ENCODE results near the gene TNK1.

DNA sequence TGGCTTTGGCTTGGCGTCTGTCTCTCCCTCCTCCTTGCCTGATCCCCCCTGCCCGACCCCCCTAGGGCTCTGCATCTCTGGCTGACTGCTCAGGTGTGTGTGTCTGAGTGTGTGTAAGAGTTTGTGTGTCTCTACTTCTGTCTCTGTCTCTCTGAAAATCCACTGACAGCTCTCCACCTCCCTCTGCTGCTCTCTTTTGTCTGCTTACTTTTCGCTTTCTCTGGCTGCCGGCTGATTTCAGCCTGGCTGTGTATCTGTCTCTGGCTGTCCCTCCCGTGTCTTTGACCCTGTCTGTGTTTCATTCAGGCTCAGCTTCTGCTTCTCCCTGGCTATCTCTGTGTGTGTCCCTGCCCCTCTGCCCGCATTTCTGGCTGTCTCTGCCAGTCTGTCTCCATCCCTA is 35.4 kb downstream of the TNK1 start:
- TF ChIP-seq, protein P1, sequence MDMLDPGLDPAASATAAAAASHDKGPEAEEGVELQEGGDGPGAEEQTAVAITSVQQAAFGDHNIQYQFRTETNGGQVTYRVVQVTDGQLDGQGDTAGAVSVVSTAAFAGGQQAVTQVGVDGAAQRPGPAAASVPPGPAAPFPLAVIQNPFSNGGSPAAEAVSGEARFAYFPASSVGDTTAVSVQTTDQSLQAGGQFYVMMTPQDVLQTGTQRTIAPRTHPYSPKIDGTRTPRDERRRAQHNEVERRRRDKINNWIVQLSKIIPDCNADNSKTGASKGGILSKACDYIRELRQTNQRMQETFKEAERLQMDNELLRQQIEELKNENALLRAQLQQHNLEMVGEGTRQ (IDR thresholded peaks at IDR 0.05; ENCODE audit: low read length): no peak
- TF ChIP-seq POLR2AphosphoS5 (IDR thresholded peaks at IDR 0.05; ENCODE audit: low read depth, low read length) (no peak), CEBPB (IDR thresholded peaks at IDR 0.05; ENCODE audit: low read depth, low read length) (no peak), TAF1 (IDR thresholded peaks at IDR 0.05; ENCODE audit: low read depth, low read length) (no peak), POLR2A (IDR thresholded peaks at IDR 0.05; ENCODE audit: control extremely low read depth in 1 of 2, low read depth in 2 of 2, low read length in 2 of 2) (no peak), NRF1 (IDR thresholded peaks at IDR 0.05; ENCODE audit: low read depth, low read length) (no peak), GTF2F1 (IDR thresholded peaks at IDR 0.05; ENCODE audit: borderline replicate concordance, low read depth, low read length) (no peak), GABPA (IDR thresholded peaks at IDR 0.05; ENCODE audit: borderline replicate concordance, insufficient read depth, low read length) (no peak), RFX5 (IDR thresholded peaks at IDR 0.05; ENCODE audit: borderline replicate concordance, low read depth, low read length) (no peak), SIX5 (IDR thresholded peaks at IDR 0.05; ENCODE audit: low read depth, low read length) (no peak), EZH2 (IDR thresholded peaks at IDR 0.05; ENCODE audit: low read depth, low read length, severe bottlenecking) (no peak), CHD1 (IDR thresholded peaks at IDR 0.05; ENCODE audit: low read depth, low read length) (no peak)
- TF ChIP-seq, protein P2, sequence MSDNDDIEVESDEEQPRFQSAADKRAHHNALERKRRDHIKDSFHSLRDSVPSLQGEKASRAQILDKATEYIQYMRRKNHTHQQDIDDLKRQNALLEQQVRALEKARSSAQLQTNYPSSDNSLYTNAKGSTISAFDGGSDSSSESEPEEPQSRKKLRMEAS (IDR thresholded peaks at IDR 0.05): no peak
- TF ChIP-seq, protein P3, sequence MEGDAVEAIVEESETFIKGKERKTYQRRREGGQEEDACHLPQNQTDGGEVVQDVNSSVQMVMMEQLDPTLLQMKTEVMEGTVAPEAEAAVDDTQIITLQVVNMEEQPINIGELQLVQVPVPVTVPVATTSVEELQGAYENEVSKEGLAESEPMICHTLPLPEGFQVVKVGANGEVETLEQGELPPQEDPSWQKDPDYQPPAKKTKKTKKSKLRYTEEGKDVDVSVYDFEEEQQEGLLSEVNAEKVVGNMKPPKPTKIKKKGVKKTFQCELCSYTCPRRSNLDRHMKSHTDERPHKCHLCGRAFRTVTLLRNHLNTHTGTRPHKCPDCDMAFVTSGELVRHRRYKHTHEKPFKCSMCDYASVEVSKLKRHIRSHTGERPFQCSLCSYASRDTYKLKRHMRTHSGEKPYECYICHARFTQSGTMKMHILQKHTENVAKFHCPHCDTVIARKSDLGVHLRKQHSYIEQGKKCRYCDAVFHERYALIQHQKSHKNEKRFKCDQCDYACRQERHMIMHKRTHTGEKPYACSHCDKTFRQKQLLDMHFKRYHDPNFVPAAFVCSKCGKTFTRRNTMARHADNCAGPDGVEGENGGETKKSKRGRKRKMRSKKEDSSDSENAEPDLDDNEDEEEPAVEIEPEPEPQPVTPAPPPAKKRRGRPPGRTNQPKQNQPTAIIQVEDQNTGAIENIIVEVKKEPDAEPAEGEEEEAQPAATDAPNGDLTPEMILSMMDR (IDR thresholded peaks at IDR 0.05; ENCODE audit: control extremely low read depth in 1 of 3, insufficient read depth in 1 of 3, low read depth in 1 of 3, low read length in 3 of 3): no peak
